Measurements from ENCODE around the gene KLHL35. TPM values are rescaled to one million over a fixed set of nuclear protein-coding genes. Genes with fewer than 3 reads are reported as not detected.

KLHL35 gene
- total RNA-seq, 4 donors from 2014 or later: 0.27 to 0.32 TPM; not detected in 2

GRCh38 chr11:75388386-75389275 is 44.4 kb downstream of the KLHL35 start:
- H3K36me3 ChIP-seq: no peaks in the 10 kb centered on the region
- no peak for TF ChIP-seq POLR2AphosphoS5 (IDR thresholded peaks at IDR 0.05)
- peak; percentile 82 to 91 (median 88) for TF ChIP-seq CTCF (IDR thresholded peaks at IDR 0.05)
- H3K27me3 ChIP-seq: no peaks in the 10 kb centered on the region
- H3K27ac ChIP-seq: peak overlapping the region in 3 of 4 donors; percentile 20 to 75 (median 69)
- intact Hi-C loops (cut with DNase I; ENCODE audit: low total_unique reads): loop anchor here (2.0 to 10.0 kb wide), 2 partner anchors 144 to 1056 kb away; partner anchors contain the start of gene EMSY
- peaks cover 0 to 39% (median 18%) of the 10 kb centered on the region in 4 donors for H3K4me1 ChIP-seq
- no peak overlapping the region for H3K4me3 ChIP-seq
- H3K9me3 ChIP-seq: no peaks in the 10 kb centered on the region
- 23 to 27% methylated on average over 3 to 9 of the region's 9 CpGs for WGBS, 2 donors (ENCODE audit: low coverage in 1 of 2)
- peak; percentile 73 for DNase-seq
- in situ Hi-C loops (cut with MboI; ENCODE audit: low pct_ligation_motif_present in 1 of 4, low pct_unique_long_range_greater_than_20kb in 1 of 4, low sequenced_read_pairs in 3 of 4): loop anchor here in 3 of 4 donors (5.0 to 10.0 kb wide), 3 partner anchors 54 to 114 kb away; no protein-coding TSS in a partner anchor

DNA sequence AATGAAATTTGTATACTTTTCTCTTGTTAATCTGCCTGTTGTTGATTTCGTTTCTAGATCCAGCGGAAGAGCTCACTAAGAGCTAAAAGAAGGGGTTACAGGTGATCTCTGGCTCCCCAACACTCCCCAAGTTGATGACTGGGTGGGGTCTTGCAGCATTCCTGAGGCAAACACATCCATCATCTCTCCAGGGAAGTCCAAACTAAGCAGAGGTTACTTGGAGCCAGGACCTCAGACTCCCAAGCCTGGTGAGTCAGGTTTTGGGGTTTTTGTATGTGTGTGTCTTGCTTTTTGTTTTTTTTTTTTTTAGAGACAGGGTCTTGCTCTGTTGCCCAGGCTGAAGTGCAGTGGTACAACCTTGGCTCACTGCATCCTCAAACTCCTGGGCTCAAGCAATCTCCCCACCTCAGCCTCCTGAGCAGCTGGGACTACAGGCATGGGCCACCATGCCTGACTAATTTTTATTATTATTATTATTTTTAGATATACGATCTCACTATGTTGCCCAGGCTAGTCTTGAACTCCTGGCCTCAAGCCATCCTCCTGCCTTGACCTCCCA is 45.2 kb downstream of the KLHL35 start:
- no peaks in the 10 kb centered on the region for H3K36me3 ChIP-seq
- no peaks in the 10 kb centered on the region for H3K9me3 ChIP-seq
- peaks cover 0 to 39% (median 18%) of the 10 kb centered on the region in 4 donors for H3K4me1 ChIP-seq
- no peaks in the 10 kb centered on the region for H3K27me3 ChIP-seq
- H3K27ac ChIP-seq: peak overlapping the region; percentile 51 to 75 (median 64)
- WGBS, 2 donors (ENCODE audit: low coverage in 1 of 2): 70 to 82% methylated on average over 3 of the region's 3 CpGs
- no peak overlapping the region for H3K4me3 ChIP-seq
- TF ChIP-seq POLR2AphosphoS5 (IDR thresholded peaks at IDR 0.05) (no peak), CTCF (IDR thresholded peaks at IDR 0.05) (no peak), EP300 (IDR thresholded peaks at IDR 0.05; ENCODE audit: low read depth) (no peak), POLR2A (IDR thresholded peaks at IDR 0.05) (no peak)
- intact Hi-C loops (cut with DNase I; ENCODE audit: low total_unique reads): loop anchor here (1.0 to 10.0 kb wide), 3 partner anchors 108 to 1057 kb away; partner anchors contain the start of gene EMSY
- in situ Hi-C loops (cut with MboI; ENCODE audit: low pct_ligation_motif_present in 1 of 4, low pct_unique_long_range_greater_than_20kb in 1 of 4, low sequenced_read_pairs in 3 of 4): loop anchor here in 3 of 4 donors (5.0 to 10.0 kb wide), 3 partner anchors 53 to 113 kb away; no protein-coding TSS in a partner anchor
- no peak for DNase-seq

GRCh38 chr11:75386942-75387630 is 45.9 kb downstream of the KLHL35 start:
- peak; percentile 52 for DNase-seq
- TF ChIP-seq POLR2A (IDR thresholded peaks at IDR 0.05) (no peak), POLR2AphosphoS5 (IDR thresholded peaks at IDR 0.05) (no peak), EP300 (IDR thresholded peaks at IDR 0.05; ENCODE audit: low read depth) (no peak), CTCF (IDR thresholded peaks at IDR 0.05) (no peak)
- intact Hi-C loops (cut with DNase I; ENCODE audit: low total_unique reads): loop anchor here (1.0 to 10.0 kb wide), 2 partner anchors 107 to 1058 kb away; partner anchors contain the start of gene EMSY
- Histone ChIP-seq H3K4me1 (peaks cover 0 to 40% (median 18%) of the 10 kb centered on the region in 4 donors), H3K27me3 (no peaks in the 10 kb centered on the region), H3K9me3 (no peaks in the 10 kb centered on the region), H3K36me3 (no peaks in the 10 kb centered on the region), H3K4me3 (no peak overlapping the region), H3K27ac (peak overlapping the region; percentile 51 to 75 (median 64))
- in situ Hi-C loops (cut with MboI; ENCODE audit: low pct_ligation_motif_present in 1 of 4, low pct_unique_long_range_greater_than_20kb in 1 of 4, low sequenced_read_pairs in 3 of 4): loop anchor here in 3 of 4 donors (5.0 to 10.0 kb wide), 3 partner anchors 52 to 112 kb away; no protein-coding TSS in a partner anchor
- WGBS, 2 donors (ENCODE audit: low coverage in 1 of 2): 20 to 32% methylated on average over 1 to 3 of the region's 3 CpGs
